ENCODE measurements around the gene SH3BP5.

DNA sequence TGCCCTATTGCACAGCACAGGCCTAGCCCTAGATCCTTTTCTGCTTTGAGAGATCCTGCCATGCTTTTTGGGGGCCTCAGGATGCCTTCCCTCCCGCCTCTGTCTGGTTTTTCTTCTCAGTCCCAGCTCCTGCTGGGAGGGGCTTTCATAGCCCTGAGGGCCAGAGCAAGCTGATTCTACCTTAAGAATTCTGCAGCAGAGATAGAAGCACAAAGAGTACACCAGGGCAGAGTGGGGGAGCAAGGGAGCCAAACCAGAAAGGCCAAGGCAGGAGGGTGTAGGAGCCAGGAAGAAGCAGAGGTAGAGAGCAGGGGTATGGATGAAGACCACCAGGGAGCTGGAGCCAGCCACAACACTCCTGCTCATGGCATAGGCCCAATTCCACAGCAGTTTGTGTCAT lies 18.1 kb downstream of the SH3BP5 start:
- TF ChIP-seq POLR2AphosphoS5 (IDR thresholded peaks at IDR 0.05; ENCODE audit: low read depth, low read length): no peak
- TF ChIP-seq TAF1 (IDR thresholded peaks at IDR 0.05; ENCODE audit: low read depth, low read length): no peak
- TF ChIP-seq POLR2A (IDR thresholded peaks at IDR 0.05; ENCODE audit: low read depth, low read length): no peak
- TF ChIP-seq SPI1 (IDR thresholded peaks at IDR 0.05; ENCODE audit: low read depth, low read length): no peak
